ENCODE results near the gene CEBPA.

GRCh38 chr19:33317517-33317916, 15.2 kb upstream of the CEBPA start:
- TF ChIP-seq CTCF (conservative IDR thresholded peaks at IDR 0.05 in 1 of 2, IDR thresholded peaks at IDR 0.05 in 1 of 2; ENCODE audit: low read depth in 1 of 2, low read length in 2 of 2) (no peak), EZH2 (IDR thresholded peaks at IDR 0.05; ENCODE audit: low read length, missing control alignments) (no peak)

Measured in fibroblast of lung (primary cell).